Measurements from ENCODE around the gene RAD23B.
"Not testable (repeated sequence)": the region's sequence is repeated elsewhere in the genome, so short reads cannot be mapped to it uniquely, and the experiment has no call there.

RAD23B gene

DNA sequence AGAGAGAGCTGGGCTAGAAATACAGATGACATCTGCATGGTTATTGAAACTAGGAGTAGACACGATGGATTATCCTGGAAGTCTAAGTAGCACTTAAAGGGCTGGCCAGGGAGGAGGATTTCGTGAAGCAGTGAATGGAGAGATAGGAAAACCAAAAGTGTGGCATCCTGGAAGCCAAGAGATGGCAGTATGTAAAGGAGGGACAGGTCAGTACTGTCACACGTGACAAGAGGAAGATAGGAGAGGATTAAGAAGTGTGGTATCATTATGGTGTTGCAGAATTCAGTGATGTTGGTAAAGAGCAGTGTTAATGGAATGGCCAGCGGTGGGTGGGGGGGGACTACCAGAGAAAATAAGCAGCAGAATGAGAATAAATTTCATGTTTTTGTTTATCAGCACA lies 11.7 kb downstream of the RAD23B start:
- DNase-seq: no peak

DNA sequence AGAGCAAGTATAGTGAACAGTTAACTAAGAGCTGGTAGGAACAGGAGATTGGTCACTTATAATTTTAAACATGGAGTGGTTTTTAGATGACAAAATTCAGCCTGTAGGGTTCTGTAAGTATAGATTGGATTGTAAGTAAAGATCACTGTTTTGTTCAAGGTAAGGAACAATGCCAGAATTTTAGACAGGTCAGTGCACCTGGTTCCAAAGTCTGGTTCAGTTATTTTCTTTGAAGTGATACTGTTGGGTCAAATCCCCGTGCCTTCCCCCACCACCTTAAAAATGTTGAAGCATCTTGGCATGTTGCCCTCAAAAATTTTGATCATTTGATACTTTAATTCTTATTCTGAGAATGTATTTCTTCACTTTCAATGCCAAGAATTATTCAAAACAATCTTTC lies 12.9 kb downstream of the RAD23B start:
- no peak for DNase-seq

DNA sequence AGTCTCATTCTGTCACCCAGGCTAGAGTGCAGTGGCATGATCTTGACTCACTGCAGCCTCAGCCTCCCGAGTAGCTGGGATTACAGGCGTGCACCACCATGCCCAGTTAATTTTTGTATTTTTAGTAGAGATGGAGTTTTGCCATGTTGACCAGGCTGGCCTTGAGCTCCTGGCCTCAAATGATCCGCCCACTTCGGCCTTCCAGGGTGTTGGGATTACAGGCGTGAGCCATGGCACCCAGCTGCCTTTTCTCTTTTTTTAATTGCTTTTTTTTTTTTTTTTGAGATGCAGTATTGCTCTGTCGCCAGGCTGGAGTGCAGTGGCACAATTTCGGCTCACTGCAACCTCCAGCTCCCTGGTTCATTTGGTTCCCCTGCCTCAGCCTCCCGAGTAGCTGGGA lies 13.5 kb downstream of the RAD23B start:
- DNase-seq: not testable (repeated sequence)

DNA sequence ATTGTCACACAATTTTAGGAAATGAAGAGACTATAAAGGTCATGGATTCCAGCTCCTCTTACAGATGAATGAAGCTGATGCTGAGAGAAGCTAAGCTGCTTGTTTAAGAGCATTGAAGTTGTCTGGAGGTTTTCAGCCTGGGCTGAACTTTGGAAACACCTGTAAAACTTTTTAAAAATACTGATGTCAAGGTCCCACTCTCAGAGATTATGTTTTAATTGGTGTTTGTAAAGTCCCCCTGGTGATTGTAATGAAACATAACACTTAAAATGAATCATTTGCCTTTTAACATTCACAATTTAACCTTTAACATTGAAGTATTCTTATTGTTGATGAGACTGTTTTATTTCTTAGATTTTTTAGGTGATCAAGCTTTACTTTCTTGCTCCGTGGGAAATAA lies 16.4 kb downstream of the RAD23B start:
- no peak for DNase-seq

DNA sequence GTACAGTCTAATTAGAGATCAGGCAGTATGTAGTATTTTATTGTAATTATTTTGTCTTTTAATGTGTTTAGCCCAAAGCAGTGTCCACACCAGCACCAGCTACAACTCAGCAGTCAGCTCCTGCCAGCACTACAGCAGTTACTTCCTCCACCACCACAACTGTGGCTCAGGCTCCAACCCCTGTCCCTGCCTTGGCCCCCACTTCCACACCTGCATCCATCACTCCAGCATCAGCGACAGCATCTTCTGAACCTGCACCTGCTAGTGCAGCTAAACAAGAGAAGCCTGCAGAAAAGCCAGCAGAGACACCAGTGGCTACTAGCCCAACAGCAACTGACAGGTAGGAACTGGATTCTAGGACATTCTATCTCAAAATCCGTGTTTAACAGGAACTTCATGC lies 23.2 kb downstream of the RAD23B start:
- DNase-seq: no peak

DNA sequence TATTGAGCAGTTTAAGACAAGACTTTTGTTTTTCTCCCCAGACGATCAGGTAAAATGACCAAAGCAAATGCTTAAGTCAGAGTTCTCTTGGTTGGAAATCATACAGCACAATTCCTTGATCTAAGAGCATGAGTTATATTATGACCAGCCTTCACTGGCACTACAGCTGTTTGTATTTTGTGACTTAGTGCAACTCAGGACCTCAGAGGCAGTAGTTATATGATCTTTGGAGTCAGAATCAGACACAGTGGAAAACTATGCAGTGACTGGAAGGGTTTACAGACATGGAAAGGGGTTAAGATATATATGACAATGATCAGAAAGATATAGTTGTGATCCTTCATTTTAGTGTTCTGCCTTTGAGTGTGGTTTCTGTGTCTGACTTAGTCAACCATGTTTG lies 24.3 kb downstream of the RAD23B start:
- no peak for DNase-seq

DNA sequence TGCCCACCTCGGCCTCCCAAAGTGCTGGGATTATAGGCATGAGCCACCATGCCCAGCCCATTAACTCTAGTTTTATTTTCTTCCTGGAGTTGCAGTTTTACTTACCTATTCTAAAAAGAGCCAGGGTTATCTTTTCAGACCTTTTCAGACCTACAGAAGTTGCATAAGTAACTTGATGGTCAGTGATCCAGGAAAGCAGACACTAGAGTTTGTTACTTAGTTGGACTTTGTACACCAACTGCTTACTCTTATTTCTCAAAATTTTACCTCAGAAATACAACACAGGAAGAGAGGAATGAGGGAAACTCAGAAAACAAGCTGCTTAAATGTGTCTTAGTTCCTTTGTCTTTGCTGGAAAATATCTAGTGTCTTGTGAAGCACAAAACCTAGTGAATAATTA lies 25.4 kb downstream of the RAD23B start:
- DNase-seq: no peak

DNA sequence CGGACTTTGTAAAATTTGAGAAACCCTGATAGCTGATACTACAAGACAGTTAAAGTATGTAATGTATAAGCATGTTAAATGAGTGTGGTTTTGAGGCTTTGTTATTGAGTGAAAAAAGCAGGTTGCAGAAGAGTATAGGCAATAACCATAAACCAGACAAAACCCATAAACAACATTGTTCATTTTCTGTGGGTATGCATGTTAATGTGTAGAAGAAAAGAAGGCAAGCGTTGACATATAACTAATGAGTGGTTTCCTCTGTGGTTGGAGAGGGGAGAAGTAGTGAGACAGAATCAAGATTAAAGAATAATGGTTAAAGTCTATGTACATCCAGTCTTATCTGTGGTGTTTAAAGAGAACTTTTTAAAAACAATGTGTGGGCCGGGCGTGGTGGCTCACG lies 26.2 kb downstream of the RAD23B start:
- DNase-seq: no peak

DNA sequence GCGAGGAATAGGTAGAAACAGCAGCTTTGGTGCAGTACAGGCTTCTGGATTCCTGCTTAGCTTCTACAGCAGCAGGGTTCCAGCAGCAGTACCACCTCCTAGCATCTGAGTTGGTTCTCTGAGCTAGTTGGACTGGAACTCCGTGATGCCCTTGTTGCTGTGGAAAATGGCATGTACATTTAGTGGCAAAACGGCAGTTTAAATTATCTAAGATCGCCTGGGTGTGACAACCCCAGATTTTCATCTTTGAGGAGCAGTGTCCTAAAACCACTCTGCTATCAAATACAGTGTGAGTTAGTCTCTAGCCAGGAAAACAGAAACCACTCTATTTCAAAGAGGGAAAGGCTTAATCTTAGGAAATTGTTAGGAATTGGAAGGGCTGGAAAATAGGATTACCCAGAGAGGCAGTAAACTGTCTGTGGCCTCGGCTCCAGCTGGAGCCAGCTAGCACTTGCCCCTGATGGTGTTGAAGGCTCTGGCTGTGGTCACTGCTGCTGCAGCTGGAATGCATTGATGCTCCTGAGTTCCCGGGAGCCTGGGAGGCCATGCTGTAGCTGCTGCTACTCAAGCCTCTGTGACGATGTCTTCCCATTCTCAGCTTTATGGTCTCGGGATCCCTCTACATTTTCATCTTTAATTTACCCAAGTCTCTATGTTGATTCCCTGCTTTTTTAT lies 29.4 kb downstream of the RAD23B start:
- no peak for DNase-seq

DNA sequence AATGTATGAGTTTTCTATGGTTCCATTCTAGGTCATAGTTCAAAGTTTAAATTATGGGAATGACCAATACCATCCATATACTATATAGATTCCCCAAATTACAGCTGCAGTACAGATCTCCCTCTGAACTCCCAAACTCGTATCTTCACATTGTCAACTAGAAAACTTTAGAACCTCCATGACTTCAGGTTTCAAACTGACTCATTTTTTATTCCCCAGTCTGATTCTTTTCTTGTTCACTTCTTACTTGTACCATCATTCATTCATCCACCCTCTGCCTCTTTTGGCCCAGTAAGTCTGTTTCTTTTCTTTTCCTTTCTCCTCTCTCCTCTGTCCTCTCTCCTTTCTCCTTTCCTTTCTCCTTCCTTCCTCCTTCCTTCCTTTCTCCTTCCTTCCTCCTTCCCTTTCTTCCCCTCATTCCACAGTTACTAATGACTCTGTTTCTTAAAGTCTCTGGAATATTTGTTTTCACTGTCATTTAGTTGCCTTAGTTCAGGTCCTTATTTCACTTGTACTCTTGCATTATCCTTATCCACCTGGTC lies 30.5 kb downstream of the RAD23B start:
- no peak for DNase-seq

DNA sequence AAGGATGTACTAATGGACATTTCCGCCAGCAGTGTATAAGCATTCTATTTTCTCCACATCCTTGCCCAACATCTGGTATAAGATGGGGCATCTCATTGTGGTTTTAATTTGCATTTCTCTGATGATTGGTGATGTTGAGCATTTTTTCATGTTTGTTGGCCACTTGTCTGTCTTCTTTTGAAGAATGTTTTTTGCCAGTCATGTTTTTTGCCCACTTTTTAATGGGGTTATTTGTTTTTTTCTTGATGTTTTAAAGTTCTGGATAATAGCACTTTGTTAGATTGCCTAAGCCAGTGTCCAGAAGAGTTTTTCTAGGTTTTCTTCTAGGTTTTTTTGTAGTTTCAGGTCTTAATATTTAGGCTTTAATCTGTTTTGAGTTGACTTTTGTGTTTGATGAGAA lies 31.7 kb downstream of the RAD23B start:
- no peak for DNase-seq

DNA sequence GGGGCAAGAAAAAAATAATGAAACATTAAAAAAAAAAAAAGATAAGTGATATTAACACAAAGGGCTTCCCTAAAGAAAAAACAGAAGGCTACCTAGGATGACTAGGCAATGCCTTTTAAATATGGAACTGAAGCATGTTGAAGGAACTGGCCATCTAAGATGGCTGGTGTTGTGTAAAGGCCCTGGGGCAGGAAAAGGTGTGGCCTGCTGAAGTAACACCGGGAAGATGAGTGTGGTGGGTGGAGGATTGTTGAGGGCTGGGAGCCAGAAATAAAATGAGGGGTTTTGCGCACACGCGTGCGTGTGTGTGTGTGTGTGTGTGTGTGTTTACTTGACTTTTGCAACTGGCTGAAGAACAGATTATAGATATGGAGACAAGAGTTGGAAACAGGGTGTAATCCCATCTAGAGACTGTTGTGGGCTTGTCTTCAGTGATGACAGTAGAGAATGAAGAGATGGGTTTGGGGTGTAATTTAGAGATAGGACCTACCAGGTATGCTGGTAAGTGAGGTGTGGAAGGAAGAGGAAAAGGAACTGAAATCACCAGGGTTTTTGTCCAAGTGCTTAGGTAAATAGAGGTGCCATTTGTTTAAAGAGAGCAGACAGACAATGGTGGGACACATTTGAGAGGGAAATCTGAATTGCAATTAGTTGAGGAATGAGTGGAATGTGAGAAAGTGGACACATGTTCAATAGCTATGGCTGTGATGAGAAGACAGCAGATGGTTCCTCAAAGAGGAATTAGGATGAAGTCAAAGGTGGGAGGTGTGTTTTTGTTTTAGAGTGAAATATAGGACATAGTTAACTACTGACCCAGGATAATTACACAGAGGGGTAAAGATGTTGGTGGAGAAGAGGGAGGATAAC lies 33.9 kb downstream of the RAD23B start:
- no peak for DNase-seq

DNA sequence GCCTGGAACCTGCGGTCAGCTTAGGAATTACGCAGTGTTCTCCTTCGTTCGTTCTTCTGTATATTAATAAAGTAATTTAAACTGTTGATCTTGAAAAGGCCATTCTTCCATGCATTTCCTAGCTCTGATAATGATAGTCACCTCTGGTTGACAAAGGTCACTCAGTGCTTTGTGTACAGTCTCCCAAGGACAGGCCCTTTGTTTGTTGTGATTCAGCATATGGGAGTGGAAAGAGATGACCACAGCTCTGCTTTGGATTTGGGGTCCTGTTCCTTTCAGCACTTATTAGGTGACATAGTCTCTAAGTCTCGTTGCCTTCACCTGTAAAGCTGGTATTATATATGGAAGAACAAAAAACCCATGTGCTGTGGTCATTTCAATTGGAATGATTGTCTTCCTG lies 39.6 kb downstream of the RAD23B start:
- no peak for DNase-seq

DNA sequence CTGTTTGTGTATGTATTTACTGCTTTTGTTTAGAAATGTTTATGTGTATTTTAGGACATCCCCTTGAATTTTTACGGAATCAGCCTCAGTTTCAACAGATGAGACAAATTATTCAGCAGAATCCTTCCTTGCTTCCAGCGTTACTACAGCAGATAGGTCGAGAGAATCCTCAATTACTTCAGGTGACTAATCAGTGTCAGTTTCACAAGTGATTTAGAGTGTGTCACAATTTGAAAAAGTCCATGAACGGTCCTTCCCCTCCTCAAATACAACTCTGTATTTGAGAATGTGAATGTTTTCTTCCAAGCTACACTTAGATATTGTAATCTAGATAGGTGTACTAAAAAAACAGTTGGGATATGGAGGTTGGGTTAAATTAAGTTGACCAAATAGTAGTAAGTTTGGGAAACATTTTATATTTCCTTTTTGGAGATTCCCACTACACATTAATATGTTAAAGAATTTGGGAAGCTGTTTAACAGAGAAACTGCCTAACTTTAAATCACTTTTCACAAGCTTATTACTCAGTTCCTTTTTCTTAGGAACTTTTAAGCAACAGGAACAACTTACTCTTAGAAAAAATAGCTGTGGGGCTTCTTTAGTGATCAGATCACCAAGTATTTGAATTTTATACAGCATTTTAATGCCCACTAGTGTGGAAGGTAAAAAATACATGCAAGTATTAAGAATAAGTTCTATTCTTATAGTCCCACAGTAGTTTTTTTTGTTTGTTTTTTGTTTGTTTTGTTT lies 40.9 kb downstream of the RAD23B start:
- DNase-seq: no peak

DNA sequence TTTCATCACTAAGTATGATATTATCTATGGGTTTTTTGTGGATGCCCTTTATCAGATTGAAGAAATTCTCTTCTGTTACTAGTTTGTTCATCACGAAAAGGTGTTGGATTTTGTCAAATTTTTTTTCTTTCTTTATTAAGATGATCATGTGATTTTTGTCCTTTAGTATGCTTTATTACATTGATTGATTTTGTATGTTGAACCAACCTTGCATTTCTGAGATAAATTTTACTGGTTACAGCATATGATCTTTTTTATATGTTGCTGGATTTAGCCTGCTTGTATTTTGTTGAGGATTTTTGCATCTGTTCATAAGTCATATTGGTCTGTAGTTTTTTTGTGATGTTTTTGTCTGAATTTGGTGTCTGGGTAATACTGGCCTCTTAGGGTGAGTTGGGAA lies 42.8 kb downstream of the RAD23B start:
- DNase-seq: no peak

DNA sequence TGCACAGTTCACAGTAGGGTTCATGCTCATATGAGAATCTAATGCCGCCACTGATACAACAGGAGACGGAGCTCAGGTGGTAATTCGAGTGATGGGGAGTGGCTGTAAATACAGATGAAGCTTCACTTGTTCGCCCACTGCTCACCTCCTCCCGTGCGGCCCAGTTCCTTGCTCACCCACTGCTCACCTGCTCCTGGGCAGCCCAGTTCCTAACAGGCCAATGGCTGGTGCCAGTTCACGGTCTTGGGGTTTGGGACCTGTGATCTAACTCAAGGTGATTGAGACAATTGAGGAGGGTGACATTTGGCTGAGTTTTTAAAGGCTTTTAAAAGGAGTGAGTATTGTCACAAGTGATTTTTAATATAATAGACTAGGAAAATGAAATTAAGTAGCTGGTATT lies 45.4 kb downstream of the RAD23B start:
- no peak for DNase-seq

DNA sequence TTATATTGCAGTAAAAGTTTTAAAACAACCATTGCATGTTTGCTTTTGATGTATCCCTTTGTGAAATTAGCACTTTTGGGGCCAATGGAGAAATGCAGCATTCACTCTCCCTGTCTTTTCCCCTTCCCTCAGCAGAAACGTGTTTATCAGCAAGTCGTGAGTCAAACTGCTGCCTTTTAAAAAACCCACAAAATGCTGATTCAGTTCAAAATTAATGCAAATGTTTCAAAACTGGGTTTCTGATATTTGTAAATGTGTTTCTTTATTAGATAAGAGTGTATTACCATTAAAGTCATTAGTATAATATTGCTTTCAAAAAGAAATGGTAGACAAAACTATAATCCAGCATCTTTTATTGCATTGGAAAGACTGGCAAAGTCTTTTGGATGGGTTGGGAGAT lies 47.3 kb downstream of the RAD23B start:
- DNase-seq: no peak

DNA sequence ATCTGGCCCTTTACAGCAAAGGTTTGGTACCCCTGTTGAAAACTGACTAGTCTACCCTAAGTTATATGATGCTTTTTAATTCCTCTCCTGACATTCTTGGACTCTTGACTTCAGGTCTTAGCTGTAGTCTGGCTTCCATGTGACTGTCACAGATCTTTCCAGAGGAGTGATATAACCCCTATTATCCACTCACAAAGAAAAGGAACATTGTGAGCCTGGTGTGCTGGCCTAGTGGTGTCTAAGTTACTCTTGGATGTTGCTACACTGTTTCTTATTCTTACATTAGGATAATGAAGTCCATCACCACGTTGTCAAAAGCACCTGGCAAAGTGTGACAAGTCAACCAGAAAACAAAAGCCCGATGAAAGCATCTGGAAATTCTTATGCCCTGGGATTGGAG lies 49.8 kb downstream of the RAD23B start:
- no peak for DNase-seq

DNA sequence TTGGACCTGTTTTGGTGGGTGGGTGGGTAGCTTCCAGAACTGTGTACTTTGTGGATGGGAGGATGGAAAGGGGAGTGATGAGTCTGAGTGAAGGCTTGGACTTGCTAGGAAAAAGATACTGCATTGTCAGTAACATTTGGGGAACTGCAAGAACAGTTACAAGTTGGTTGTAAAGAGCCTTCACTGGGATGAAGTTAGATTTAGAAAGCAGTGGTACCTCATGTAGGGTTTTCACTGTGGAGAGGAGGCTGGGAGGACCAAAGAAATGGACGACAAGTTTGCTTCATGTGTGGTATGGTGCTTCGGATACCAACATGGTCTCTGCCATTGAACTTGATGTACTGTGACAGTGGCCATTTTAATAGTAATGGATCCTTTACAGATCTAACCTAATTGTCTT lies 50.3 kb downstream of the RAD23B start:
- no peak for DNase-seq

DNA sequence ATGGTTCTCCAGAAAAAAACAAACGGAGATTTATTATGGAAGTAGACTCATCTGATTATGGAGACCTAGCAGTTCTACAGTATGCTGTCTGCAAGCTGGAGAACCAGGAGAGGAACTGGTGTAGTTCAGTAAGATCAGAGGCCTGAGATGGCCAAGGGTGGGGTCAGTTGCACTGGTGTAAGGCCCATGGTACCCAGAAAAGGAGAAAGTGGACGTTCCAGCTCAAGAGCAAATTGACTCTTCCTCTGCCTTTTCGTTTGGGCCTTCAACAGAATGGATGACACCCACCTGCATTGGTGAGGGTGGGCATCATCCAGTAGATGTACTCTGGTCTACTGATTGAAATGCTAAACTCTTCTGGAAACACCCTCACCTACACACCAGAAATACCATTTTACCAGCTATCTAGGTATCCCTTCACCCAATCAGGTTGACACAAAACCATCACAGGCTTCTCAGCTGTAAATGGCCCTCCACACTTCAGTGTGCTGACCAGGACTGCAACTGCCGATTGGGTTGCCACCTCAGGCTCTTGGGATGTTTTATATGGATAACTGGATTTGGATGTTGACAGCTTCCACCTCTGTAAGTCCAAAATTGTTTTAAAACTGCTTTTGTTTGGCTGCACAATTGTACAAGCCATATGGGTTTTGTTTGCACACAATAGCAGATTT lies 51.2 kb downstream of the RAD23B start:
- no peak for DNase-seq

DNA sequence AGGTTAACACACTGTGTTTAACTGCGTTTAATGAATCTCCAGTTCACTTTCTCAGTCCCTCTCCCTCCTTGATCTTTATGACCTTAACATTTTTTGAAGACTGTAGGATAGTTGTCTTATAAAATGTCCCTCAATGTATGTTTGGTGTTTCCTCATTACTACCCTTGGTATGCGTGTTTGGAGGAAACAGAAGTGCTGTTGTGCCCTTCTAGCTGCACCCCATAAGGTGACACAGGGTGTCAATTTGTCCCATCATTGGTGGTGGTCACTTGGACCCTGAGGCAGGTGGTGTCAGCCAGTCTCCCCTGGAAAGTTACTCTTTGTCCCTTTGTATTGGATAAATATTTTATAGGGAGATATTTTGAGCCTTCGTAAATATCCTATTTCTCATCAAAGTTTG lies 52.3 kb downstream of the RAD23B start:
- no peak for DNase-seq

DNA sequence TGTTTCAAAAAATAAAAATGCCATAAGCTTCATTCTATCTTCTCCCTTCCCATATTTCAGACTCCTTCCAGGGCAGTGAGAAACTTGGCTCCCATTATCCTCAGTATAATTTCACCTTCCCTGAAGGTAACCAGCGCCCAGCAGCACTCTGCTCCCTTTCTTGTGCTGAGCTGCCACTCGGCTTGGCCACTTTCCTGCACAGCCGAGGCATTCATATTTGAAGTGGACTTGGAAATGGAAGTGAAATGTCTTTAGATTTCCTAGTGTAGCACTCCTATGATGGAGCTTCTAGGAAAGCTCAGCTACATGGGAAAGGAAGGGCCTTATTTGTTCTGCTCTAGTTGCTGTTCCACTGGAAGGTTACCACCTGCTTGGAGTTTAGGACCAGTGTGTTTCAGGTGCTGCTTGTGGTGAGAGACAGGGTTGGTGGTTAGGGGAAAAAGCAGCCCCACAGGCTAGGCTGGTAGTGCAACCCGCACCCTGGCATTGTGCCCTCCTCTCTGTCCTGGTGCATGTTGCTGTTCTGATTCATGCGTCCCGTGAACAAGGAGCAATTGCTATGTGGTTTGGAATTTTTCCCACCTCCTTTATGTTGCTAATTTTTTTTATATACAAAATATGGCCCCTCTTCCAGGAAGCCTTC lies 53.8 kb downstream of the RAD23B start:
- peak in 5 of 14 donors; percentile 4 to 77 (median 12) for DNase-seq
